Peyer's patch (tissue), 4 donors: ENCODE results near the gene HPS1. TPM values are rescaled to one million over a fixed set of nuclear protein-coding genes. Genes with fewer than 3 reads are reported as not detected.

Experiments used
- DNase-seq, 3 donors: peaks; one replicate each; pipeline ENCODE4 v3.0.0-alpha.2; 2017 to 2019
- H3K27ac ChIP-seq, 4 donors: fragments of 200-600 bp; sonication (generic); one replicate each; pipeline ENCODE4 v1.5.1; 2016 to 2019
- H3K27me3 ChIP-seq, 2 donors: fragments of 200-600 bp; sonication (generic); one replicate each; pipeline ENCODE4 v1.5.1; 2019
- H3K36me3 ChIP-seq, 3 donors: fragments of 200-600 bp; sonication (generic); one replicate each; pipeline ENCODE4 v1.5.1; 2016 to 2019
- H3K4me1 ChIP-seq, 4 donors: fragments of 200-600 bp; sonication (generic); one replicate each; pipeline ENCODE4 v1.5.1; 2016 to 2019
- H3K4me3 ChIP-seq, 4 donors: fragments of 200-600 bp; sonication (generic); 1 replicate in 3 of 4; 2 replicates in 1 of 4; pipeline ENCODE4 v1.5.1; 2016 to 2019; ENCODE audit warnings: mild to moderate bottlenecking in 1 of 4
- H3K9me3 ChIP-seq, 4 donors: fragments of 200-600 bp; sonication (generic); one replicate each; pipeline ENCODE4 v1.5.1; 2016 to 2019; ENCODE audit warnings: mild to moderate bottlenecking in 1 of 4
- POLR2A ChIP-seq, 2 donors: fragments of 450-650 bp; IDR thresholded peaks; one replicate each; pipeline ENCODE4 v1.5.1; 2017; ENCODE audit warnings: antibody characterized with exemption in 2 of 2, mild to moderate bottlenecking in 2 of 2, moderate library complexity in 2 of 2
- total RNA-seq, 4 donors: library from RNA; depleted of rRNA; stranded (reverse); fragments of >200 nt; gene quantifications; one replicate each; pipeline ENCODE4 v1.1.0, GENCODE V29; 2016
- TF ChIP-seq, protein P1 (sequence below), 6 experiments: fragments of 450-650 bp in 4 of 6; fragments of 200-600 bp in 2 of 6; sonication (generic) in 1 of 6; IDR thresholded peaks; one replicate each; pipeline ENCODE4 v1.5.1; 2017 to 2019; ENCODE audit warnings: antibody characterized with exemption in 6 of 6, mild to moderate bottlenecking in 3 of 6, moderate library complexity in 1 of 6

The HPS1 gene
- total RNA-seq, 4 donors from 2014 or later: 109 to 221 (median 136) TPM

DNA sequence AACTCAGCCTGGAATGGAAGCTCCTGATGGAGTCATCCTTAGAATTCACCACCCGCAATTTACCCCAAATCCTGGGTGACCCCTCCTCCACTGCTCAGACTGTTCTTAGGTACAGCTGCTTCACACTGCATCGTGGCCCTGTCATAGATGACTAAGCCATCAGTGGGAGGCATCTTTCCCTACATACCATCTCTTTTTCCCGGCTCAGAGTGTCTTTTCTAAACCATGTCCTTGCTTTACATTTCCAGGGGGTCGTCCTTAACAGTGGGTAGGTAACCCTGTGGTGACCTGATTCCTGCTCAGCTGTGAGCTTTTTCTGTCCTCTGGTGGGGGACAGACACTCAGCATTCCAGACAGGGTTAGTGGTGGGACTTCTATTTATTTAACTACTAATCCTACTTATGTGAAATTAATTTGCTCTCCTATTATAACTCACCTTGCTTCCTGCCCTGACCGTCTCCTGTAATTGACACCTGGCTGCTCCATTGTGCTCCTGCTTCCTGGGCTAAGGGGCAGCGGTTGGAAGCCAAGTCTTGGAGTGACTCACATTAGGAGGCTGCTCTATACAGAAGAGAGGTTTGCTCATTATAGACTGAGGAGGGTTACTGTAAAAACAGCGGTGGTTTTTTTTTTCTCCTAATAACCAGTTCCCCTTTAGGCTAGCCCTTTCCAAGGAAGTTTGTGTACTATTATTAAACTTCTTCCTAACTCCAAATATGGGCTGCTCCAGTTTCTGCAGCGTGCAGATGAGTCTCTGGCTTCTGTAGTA, 72.3 kb downstream of the HPS1 start:
- peaks cover 0 to 17% (median 0%) of the 10 kb centered on the region in 4 donors for H3K4me1 ChIP-seq
- no peak for DNase-seq
- H3K4me3 ChIP-seq: no peak overlapping the region
- H3K9me3 ChIP-seq: peaks cover 0 to 4% (median 0%) of the 10 kb centered on the region in 4 donors
- no peak overlapping the region for H3K27ac ChIP-seq
- no peaks in the 10 kb centered on the region for H3K27me3 ChIP-seq
- TF ChIP-seq POLR2A (IDR thresholded peaks at IDR 0.05): no peak
- TF ChIP-seq, protein P1, sequence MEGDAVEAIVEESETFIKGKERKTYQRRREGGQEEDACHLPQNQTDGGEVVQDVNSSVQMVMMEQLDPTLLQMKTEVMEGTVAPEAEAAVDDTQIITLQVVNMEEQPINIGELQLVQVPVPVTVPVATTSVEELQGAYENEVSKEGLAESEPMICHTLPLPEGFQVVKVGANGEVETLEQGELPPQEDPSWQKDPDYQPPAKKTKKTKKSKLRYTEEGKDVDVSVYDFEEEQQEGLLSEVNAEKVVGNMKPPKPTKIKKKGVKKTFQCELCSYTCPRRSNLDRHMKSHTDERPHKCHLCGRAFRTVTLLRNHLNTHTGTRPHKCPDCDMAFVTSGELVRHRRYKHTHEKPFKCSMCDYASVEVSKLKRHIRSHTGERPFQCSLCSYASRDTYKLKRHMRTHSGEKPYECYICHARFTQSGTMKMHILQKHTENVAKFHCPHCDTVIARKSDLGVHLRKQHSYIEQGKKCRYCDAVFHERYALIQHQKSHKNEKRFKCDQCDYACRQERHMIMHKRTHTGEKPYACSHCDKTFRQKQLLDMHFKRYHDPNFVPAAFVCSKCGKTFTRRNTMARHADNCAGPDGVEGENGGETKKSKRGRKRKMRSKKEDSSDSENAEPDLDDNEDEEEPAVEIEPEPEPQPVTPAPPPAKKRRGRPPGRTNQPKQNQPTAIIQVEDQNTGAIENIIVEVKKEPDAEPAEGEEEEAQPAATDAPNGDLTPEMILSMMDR (IDR thresholded peaks at IDR 0.05): no peak
- H3K36me3 ChIP-seq: no peaks in the 10 kb centered on the region

DNA sequence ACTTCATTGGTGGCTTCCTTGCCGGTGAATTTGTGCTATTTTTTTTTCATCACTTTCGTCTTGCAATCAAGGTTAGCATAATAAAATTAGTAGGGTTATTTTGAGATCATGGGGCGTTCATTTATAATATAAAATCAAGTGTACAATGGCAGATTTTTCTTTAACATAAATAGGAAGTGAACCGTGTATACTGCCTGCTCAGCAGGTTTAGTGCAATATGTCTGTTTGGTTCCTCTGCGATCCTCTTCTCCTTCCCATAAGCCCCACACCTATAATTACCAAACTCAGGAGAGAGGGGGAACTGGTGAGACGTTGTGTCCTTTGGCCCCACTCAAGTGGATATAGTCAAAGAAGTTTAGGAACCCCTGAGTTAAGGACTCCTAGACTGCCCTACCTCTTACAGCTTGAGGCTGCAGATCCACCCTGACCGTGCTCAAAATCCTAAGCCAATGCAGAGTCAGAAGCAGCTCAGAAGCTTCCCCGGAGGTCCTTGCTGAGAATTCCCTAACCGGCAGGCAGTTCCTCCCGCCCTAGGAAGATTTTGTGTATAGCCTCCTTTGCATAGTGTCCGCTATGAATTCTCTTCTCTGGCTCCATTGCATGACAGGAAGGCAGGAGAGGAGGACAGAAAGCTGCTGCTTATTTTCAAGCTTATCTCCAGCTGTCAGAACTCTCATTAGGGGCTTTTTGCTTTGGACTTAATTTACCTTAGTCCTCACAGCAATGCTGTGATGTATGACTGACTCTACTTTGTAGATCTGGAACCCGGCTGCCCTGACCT, 73.3 kb downstream of the HPS1 start:
- no peak overlapping the region for H3K4me3 ChIP-seq
- TF ChIP-seq, protein P1 (IDR thresholded peaks at IDR 0.05): no peak
- TF ChIP-seq POLR2A (IDR thresholded peaks at IDR 0.05): no peak
- peaks cover 0 to 17% (median 0%) of the 10 kb centered on the region in 4 donors for H3K4me1 ChIP-seq
- H3K9me3 ChIP-seq: peaks cover 0 to 4% (median 0%) of the 10 kb centered on the region in 4 donors
- H3K27me3 ChIP-seq: no peaks in the 10 kb centered on the region
- H3K36me3 ChIP-seq: no peaks in the 10 kb centered on the region
- DNase-seq: no peak
- no peak overlapping the region for H3K27ac ChIP-seq

DNA sequence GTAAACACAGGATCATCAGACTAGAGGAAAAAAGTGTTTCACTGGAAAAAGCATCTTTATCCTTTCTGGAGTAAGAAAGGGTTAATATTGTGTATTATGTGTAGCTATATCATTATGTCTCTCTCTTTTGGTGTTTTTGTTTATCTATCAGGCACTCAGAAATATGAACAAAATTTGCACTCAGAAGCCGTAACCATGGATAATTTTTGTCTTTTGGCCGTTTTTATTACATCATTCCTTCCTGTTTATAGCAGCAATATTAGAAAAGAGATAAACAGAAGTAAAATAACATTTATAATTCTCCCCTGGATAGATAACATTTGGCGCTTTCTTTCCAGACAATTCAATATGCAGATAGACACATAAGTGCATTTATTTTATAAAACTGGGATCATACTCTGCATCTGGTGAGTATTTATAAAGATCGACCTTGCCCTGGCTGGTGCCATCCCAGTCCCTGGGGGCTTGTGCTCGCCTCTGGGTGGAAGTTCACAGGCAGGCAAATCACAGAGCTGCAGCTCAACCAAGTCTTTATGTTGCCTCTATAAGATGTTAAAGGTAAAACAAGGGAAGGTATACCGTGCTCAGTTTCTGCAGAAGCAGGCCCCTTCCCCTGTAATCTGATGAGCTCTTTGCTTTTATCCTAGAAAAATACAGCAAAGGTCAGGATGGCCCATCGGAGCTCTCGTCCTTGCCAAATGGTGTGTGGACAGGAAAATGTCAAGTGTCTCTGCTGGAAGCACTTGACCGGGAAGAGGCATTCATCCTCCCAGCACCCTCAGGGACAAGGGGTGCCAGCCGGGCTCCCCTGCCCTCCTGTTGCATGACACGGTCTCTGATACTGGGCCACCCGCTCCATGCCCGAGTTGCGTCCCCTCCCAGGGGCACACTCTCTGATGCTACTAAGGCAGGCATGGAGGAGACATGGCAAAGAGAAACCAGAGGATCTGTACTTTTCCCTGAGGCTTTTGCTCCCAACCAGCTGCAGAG, 75.6 kb downstream of the HPS1 start:
- TF ChIP-seq POLR2A (IDR thresholded peaks at IDR 0.05): no peak
- TF ChIP-seq, protein P1 (IDR thresholded peaks at IDR 0.05): no peak
- H3K9me3 ChIP-seq: no peaks in the 10 kb centered on the region
- peaks cover 0 to 17% (median 0%) of the 10 kb centered on the region in 4 donors for H3K4me1 ChIP-seq
- no peaks in the 10 kb centered on the region for H3K36me3 ChIP-seq
- H3K27ac ChIP-seq: no peak overlapping the region
- no peak for DNase-seq
- no peaks in the 10 kb centered on the region for H3K27me3 ChIP-seq
- no peak overlapping the region for H3K4me3 ChIP-seq

DNA sequence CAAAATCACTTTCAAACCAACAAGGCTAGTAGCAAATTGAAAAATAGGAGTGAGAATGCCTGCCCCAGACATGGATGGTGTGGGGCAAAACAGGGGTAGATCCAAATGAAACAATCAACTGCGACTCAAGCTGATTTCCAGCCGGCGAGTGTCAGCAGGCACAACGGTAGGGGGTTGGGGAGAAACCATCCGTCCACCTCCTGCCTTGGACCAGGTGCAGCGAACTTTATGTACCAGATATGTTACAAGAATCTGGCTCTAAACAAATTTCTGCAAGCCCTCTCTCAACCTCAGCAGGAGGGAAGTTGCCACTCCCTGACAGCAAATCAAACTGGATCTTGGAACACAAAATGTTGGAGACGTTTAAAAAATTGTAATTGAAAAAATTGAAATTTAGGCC, 76.9 kb downstream of the HPS1 start:
- H3K36me3 ChIP-seq: no peaks in the 10 kb centered on the region
- no peak overlapping the region for H3K27ac ChIP-seq
- TF ChIP-seq, protein P1 (IDR thresholded peaks at IDR 0.05): no peak
- TF ChIP-seq POLR2A (IDR thresholded peaks at IDR 0.05): no peak
- DNase-seq: no peak
- H3K4me3 ChIP-seq: no peak overlapping the region
- H3K9me3 ChIP-seq: no peaks in the 10 kb centered on the region
- H3K27me3 ChIP-seq: no peaks in the 10 kb centered on the region
- peaks cover 0 to 13% (median 0%) of the 10 kb centered on the region in 4 donors for H3K4me1 ChIP-seq

DNA sequence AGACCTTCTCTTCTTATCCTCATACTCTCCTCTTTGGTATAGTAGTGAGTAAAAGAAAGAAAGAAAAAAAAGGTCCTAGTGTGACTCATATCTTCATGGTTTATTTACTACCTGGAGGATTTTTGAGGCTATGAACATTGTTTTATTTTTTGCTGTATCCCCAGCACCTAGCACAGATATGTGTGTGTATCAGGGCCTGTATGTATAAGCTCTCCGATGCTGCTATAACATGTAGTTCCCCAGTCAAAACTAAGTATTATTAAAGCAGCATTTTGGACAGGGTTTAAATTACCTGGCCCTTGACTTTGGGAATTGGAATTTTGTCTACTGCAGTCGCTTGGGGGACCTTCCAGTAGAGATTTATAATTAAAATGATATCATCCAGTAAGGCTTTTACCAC, 78.1 kb downstream of the HPS1 start:
- Histone ChIP-seq H3K36me3 (no peaks in the 10 kb centered on the region), H3K27me3 (no peaks in the 10 kb centered on the region), H3K9me3 (no peaks in the 10 kb centered on the region), H3K4me3 (no peak overlapping the region), H3K27ac (no peak overlapping the region), H3K4me1 (peaks cover 0 to 7% (median 0%) of the 10 kb centered on the region in 4 donors)
- no peak for DNase-seq
- TF ChIP-seq, protein P1 (IDR thresholded peaks at IDR 0.05): no peak
- TF ChIP-seq POLR2A (IDR thresholded peaks at IDR 0.05): no peak
